PC-3 (cell line): Measurements from ENCODE around the gene PCSK5. TPM values are rescaled to one million over a fixed set of nuclear protein-coding genes. Genes with fewer than 3 reads are reported as not detected.

Source experiments
- ATAC-seq: fragments of 200-7000 bp; cut with Tn5 transposase; 2 replicates; pipeline ENCODE4 v1.9.1; 2020; ENCODE audit warnings: mild to moderate bottlenecking, moderate library complexity
- BruUV-seq: library from RNA; stranded (reverse); fragments of 400-500 nt; replicated peaks from 2 replicates; lab custom pipeline; 2021; lab: Mats Ljungman, UMichigan
- CTCF ChIA-PET: fragments of 300-600 bp; sonication (Branson Sonifier 250); formaldehyde crosslinking; loops from one replicate; lab custom pipeline; 2022; ENCODE audit warnings: antibody characterized with exemption; lab: Charles Lee
- POLR2A ChIA-PET: fragments of 300-600 bp; sonication (Branson Sonifier 250); formaldehyde crosslinking; loops from one replicate; lab custom pipeline; 2022; ENCODE audit warnings: antibody characterized with exemption; ENCODE audit not compliant: unreplicated experiment; lab: Charles Lee
- DNase-seq: peaks from one replicate; pipeline ENCODE4 v3.0.0-alpha.2; 2015
- H2AFZ ChIP-seq: fragments of 300-600 bp; sonication (generic); 2 replicates; pipeline ENCODE4 v1.6.0; 2016; ENCODE audit warnings: antibody characterized with exemption, low read length
- H3F3A ChIP-seq: fragments of 300-600 bp; sonication (generic); one replicate; pipeline ENCODE4 v1.6.0; 2017; ENCODE audit warnings: antibody characterized with exemption, low read length, control low read depth, mild to moderate bottlenecking; ENCODE audit not compliant: unreplicated experiment
- H3K27ac ChIP-seq: fragments of 300-600 bp; sonication (generic); 2 replicates; pipeline ENCODE4 v1.5.1; 2016; ENCODE audit warnings: mild to moderate bottlenecking, low read length
- H3K27me3 ChIP-seq: fragments of 300-600 bp; sonication (generic); 2 replicates; pipeline ENCODE4 v1.6.1; 2016; ENCODE audit warnings: low read length, mixed read lengths
- H3K36me3 ChIP-seq: fragments of 300-600 bp; sonication (generic); 2 replicates; pipeline ENCODE4 v1.6.1; 2016; ENCODE audit warnings: low read depth, mixed run types, low read length, mixed read lengths
- H3K4me1 ChIP-seq: fragments of 300-600 bp; sonication (generic); 2 replicates; pipeline ENCODE4 v1.5.1; 2016; ENCODE audit warnings: low read length; ENCODE audit not compliant: insufficient read depth
- H3K4me2 ChIP-seq: fragments of 300-600 bp; sonication (generic); 2 replicates; pipeline ENCODE4 v1.6.0; 2016; ENCODE audit warnings: low read length
- H3K4me3 ChIP-seq: fragments of 300-600 bp; sonication (generic); 2 replicates; pipeline ENCODE4 v1.5.1; 2016; ENCODE audit warnings: mild to moderate bottlenecking, low read length, mixed read lengths
- H3K79me2 ChIP-seq: fragments of 300-600 bp; sonication (generic); 2 replicates; pipeline ENCODE4 v1.6.1; 2017; ENCODE audit warnings: low read length, mixed read lengths
- H3K9ac ChIP-seq: fragments of 300-600 bp; sonication (generic); 2 replicates; pipeline ENCODE4 v1.6.0; 2016; ENCODE audit warnings: mild to moderate bottlenecking, low read length
- H3K9me2 ChIP-seq: fragments of 300-600 bp; sonication (generic); replicated peaks from 2 replicates; pipeline ENCODE4 v1.6.1; 2016; ENCODE audit warnings: mixed run types, low read length, mixed read lengths
- H3K9me3 ChIP-seq: fragments of 300-600 bp; sonication (generic); 2 replicates; pipeline ENCODE4 v1.6.1; 2016; ENCODE audit warnings: low read length, mixed read lengths
- H4K20me1 ChIP-seq: fragments of 300-600 bp; sonication (generic); 2 replicates; pipeline ENCODE4 v1.6.1; 2016; ENCODE audit warnings: low read length, mixed read lengths
- EZH2 ChIP-seq: fragments of 300-600 bp; sonication (generic); IDR thresholded peaks from one replicate; pipeline ENCODE4 v1.6.1; 2017; ENCODE audit warnings: antibody characterized with exemption, mild to moderate bottlenecking, low read length; ENCODE audit not compliant: unreplicated experiment
- EZH2phosphoT487 ChIP-seq: fragments of 300-600 bp; sonication (generic); IDR thresholded peaks from 2 replicates; pipeline ENCODE4 v1.6.1; 2018; ENCODE audit warnings: mild to moderate bottlenecking, antibody characterized with exemption, low read length, borderline replicate concordance
- intact Hi-C: fragments of 100-400 bp; cut with micrococcal nuclease; formaldehyde crosslinking; loops from 2 replicates; pipeline ENCODE4 v1.9.0; 2023
- total RNA-seq: library from RNA; depleted of rRNA; stranded (reverse); fragments of >200 nt; gene quantifications from 2 replicates; pipeline ENCODE4 v1.2.3, GENCODE V29; 2014
- TF ChIP-seq, protein P1 (sequence below): fragments of 300-600 bp; sonication (generic); conservative IDR thresholded peaks from 2 replicates; pipeline ENCODE4 v1.5.1; 2017; ENCODE audit warnings: antibody characterized with exemption, low read depth, mild to moderate bottlenecking, low read length

PCSK5 gene
- total RNA-seq, 1 experiment from 2014 or later = not detected

DNA sequence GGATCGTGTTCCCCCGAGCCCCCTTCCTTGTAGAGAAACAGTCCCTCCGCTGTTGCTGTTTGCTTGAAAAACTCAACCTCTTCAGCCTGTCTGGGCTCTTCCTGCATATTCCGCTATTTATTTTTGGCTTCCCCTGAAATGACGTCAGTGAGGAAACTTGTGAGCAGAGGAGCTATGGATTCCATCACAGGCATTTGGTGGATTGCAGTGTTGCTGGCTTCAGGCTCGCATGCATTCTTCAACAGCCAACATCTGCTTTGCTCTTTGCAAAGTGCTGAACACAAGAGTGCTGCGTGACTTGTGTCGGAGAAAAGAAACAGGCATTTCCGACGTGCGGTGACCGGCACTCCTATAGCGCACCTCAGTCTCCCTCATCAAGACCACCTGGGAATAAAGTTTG lies 271.1 kb downstream of the PCSK5 start:
- no peak overlapping the region for H3K4me2 ChIP-seq
- no peaks in the 10 kb centered on the region for H3K79me2 ChIP-seq
- no peak overlapping the region for H3K27ac ChIP-seq
- ATAC-seq (no peak), DNase-seq (no peak)
- no peak overlapping the region for H2AFZ ChIP-seq
- POLR2A ChIA-PET = no interaction called here
- no peaks in the 10 kb centered on the region for H3K4me1 ChIP-seq
- H3K27me3 ChIP-seq = no peaks in the 10 kb centered on the region
- H3K9me3 ChIP-seq = no peaks in the 10 kb centered on the region
- intact Hi-C loops = no loop called here
- CTCF ChIA-PET = no interaction called here
- no peaks in the 10 kb centered on the region for H3F3A ChIP-seq
- TF ChIP-seq, protein P1, sequence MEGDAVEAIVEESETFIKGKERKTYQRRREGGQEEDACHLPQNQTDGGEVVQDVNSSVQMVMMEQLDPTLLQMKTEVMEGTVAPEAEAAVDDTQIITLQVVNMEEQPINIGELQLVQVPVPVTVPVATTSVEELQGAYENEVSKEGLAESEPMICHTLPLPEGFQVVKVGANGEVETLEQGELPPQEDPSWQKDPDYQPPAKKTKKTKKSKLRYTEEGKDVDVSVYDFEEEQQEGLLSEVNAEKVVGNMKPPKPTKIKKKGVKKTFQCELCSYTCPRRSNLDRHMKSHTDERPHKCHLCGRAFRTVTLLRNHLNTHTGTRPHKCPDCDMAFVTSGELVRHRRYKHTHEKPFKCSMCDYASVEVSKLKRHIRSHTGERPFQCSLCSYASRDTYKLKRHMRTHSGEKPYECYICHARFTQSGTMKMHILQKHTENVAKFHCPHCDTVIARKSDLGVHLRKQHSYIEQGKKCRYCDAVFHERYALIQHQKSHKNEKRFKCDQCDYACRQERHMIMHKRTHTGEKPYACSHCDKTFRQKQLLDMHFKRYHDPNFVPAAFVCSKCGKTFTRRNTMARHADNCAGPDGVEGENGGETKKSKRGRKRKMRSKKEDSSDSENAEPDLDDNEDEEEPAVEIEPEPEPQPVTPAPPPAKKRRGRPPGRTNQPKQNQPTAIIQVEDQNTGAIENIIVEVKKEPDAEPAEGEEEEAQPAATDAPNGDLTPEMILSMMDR = no peak
- TF ChIP-seq EZH2 (no peak), EZH2phosphoT487 (no peak)
- no peaks in the 10 kb centered on the region for H3K9me2 ChIP-seq
- H3K4me3 ChIP-seq = no peak overlapping the region
- no peaks in the 10 kb centered on the region for H3K36me3 ChIP-seq
- H4K20me1 ChIP-seq = no peaks in the 10 kb centered on the region
- no TSS peak for BruUV-seq
- H3K9ac ChIP-seq = no peak overlapping the region

DNA sequence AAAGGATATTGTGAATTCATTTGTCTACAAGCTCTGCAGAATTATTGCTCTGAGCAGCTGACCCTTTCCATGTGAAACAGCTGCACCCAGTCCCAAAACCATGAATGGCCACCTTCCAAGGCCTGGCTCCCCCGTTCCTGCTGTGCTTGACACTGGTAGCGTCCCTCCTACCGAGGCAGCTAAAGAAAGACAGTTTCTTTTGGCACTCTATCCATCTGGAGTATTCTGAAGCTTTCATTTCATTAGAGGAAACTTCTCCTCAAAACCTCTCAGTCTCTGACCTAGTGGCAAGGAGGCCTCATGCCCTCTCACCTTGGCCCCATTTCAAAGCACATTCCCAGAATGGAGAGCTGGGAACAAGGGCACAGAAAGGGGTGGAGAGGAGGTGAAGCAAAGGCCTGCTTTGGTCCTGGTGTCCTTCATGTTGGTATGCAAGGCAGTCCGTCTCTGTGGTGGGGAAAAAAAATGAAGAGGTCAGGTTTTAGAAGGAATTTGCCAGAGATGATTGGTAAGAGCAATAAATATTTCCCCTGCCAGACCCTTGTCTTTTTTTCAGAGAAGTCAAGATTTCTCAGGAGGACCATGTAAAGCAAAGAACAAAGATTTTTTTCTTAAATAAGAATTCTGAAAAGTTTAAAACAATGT lies 271.7 kb downstream of the PCSK5 start:
- ChIA-PET CTCF (no interaction called here), POLR2A (no interaction called here)
- H3K9me3 ChIP-seq = no peaks in the 10 kb centered on the region
- DNase-seq (no peak), ATAC-seq (no peak)
- H3K4me3 ChIP-seq = no peak overlapping the region
- H3K36me3 ChIP-seq = no peaks in the 10 kb centered on the region
- H3K4me2 ChIP-seq = no peak overlapping the region
- TF ChIP-seq, protein P1 = no peak
- TF ChIP-seq EZH2 (no peak), EZH2phosphoT487 (no peak)
- no peak overlapping the region for H3K27ac ChIP-seq
- no peaks in the 10 kb centered on the region for H3K79me2 ChIP-seq
- BruUV-seq = no TSS peak
- no peak overlapping the region for H2AFZ ChIP-seq
- intact Hi-C loops = no loop called here
- H3K9ac ChIP-seq = no peak overlapping the region
- H3K27me3 ChIP-seq = no peaks in the 10 kb centered on the region
- H4K20me1 ChIP-seq = no peaks in the 10 kb centered on the region
- H3F3A ChIP-seq = no peaks in the 10 kb centered on the region
- no peaks in the 10 kb centered on the region for H3K9me2 ChIP-seq
- H3K4me1 ChIP-seq = no peaks in the 10 kb centered on the region

DNA sequence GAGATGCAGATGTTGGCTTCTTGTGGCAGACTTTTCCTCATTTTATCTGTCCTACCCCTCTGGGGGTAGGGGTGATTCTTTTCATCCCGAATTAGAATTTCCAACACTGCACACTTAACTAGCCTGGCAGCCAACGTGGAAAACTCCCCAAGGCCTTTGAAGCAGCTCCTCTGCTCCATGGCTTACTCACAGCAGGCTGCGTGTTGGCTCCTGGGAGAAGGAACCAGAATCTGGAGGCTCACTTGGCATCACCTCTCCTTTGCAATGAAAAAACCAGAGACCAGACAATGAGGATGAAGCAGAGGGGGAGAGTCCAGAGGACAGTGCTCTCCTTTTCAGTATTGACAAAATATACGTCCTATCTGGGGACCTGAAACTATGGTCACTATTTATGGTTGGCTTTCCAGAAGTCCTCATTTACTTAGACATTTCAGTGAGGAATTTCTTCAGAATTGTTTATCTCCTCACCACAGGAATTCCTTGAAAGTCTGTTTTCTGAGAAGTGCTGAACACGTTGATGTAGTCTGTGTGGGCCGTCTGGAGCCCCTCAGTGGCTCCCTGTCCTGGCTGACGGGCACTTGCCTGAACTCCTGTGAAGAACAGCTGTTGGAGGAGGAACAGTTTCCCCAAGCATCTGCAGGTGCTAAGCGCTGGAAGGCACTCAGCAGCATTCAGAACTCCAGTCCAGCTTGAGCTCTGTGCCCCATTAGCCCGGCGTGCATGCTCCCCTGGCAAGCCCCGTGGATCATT lies 272.5 kb downstream of the PCSK5 start:
- no peaks in the 10 kb centered on the region for H3K9me3 ChIP-seq
- no peaks in the 10 kb centered on the region for H3F3A ChIP-seq
- H2AFZ ChIP-seq = no peak overlapping the region
- no peak for ATAC-seq
- H3K79me2 ChIP-seq = no peaks in the 10 kb centered on the region
- no TSS peak for BruUV-seq
- no peak overlapping the region for H3K27ac ChIP-seq
- ChIA-PET CTCF (no interaction called here), POLR2A (no interaction called here)
- H3K9me2 ChIP-seq = no peaks in the 10 kb centered on the region
- no peak overlapping the region for H3K4me2 ChIP-seq
- no peak overlapping the region for H3K4me3 ChIP-seq
- no peaks in the 10 kb centered on the region for H3K27me3 ChIP-seq
- TF ChIP-seq EZH2 (no peak), EZH2phosphoT487 (no peak)
- TF ChIP-seq, protein P1 = no peak
- DNase-seq = no peak
- intact Hi-C loops = no loop called here
- H3K9ac ChIP-seq = no peak overlapping the region
- no peaks in the 10 kb centered on the region for H3K36me3 ChIP-seq
- no peaks in the 10 kb centered on the region for H4K20me1 ChIP-seq
- H3K4me1 ChIP-seq = no peaks in the 10 kb centered on the region
